NCI-H2107 treated with DMSO at 0.1 percent for 48 hours (cell line): ENCODE data around the gene RCBTB1.
"Not testable (repeated sequence)": the region's sequence is repeated elsewhere in the genome, so short reads cannot be mapped to it uniquely, and the experiment has no call there.

Experiments
- DNase-seq: peaks from one replicate; lab custom pipeline; 2025; ENCODE audit not compliant: unreplicated experiment; lab: John Stamatoyannopoulos, UW

The RCBTB1 gene

DNA sequence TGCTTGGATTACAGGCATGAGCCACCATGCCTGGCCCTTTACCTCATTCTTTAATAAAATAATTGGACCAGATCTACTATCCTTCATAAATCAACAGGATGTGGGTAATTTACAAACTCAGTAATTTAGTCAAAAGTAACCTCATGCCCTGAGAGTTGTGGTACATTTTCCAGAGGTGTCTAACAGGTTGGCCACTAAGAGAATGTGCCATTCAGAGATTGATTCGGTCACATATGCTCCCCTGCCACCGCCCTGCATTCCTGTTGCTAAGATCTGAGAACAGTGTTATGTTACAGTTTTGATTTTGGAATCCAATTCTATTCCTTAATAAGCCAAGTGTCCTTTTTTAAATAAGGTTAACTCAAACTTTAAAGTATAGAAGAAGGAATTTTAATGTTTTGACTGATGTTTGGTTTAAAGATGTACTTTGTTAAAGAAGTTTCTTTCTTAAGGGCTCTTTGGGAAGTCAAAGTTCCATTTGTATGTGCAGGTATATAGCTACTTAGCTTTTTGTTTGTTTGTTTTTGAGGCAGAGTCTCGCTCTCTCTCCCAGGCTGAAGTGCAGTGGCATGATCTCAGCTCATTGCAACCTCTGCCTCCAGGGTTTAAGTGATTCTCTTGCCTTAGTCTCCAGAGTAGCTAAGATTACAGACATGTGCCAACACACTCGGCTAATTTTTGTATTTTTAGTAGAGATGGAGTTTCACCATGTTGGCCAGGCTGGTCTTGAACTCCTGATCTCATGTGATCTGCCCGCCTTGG is 60.4 kb downstream of the RCBTB1 start:
- no peak for DNase-seq

- no peak for DNase-seq
These were observed 64.1 kb downstream of the RCBTB1 start for GRCh38 chr13:49521224-49521623.

GRCh38 chr13:49517461-49517860 is 67.9 kb downstream of the RCBTB1 start:
- no peak for DNase-seq

- DNase-seq: no peak
These were observed 68.9 kb downstream of the RCBTB1 start for GRCh38 chr13:49516467-49516866.

GRCh38 chr13:49512578-49512977 is 72.8 kb downstream of the RCBTB1 start:
- no peak for DNase-seq

GRCh38 chr13:49503951-49504350 is 81.4 kb downstream of the RCBTB1 start:
- no peak for DNase-seq

- DNase-seq: no peak
These were observed 82.4 kb downstream of the RCBTB1 start for GRCh38 chr13:49502954-49503353.

DNA sequence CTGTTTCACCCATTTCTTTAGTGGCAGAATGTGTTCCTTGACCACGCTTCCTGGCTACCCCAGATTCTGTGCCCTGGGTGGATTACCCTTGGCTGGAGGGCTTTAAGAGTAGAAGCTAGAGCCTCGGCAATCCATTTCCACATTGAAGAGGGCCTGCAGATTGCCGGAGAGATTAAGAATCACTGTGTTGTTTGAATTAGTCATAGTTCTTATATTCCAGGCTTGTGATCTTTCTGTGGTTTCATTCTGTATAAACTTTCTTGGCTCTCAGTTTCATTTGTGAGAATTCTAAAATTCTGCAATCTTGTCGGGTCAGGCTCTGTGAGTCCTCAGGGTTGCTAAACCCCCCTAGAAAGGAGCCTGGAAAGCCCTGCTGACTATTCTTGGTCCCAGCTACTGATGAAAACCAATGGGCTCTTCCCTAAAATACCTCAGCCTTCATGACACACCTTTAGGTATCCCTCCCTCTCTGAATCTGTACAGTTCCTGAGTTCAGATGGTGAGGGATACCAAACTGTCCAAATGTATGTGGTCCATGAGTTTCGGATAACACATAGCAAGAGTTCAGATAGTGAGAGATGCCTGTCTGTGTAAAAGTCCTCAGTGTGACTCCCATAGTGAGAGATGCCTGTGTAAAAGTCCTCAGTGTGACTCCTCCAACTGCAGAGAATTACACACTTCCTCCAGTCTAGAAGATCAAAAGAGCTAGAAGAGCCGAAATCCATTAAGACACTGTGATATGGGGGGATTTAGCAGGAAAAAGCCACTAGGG is 85.3 kb downstream of the RCBTB1 start:
- DNase-seq: no peak

GRCh38 chr13:49498206-49498605 is 87.2 kb downstream of the RCBTB1 start:
- DNase-seq: no peak

GRCh38 chr13:49497272-49497671 is 88.1 kb downstream of the RCBTB1 start:
- DNase-seq: no peak

DNA sequence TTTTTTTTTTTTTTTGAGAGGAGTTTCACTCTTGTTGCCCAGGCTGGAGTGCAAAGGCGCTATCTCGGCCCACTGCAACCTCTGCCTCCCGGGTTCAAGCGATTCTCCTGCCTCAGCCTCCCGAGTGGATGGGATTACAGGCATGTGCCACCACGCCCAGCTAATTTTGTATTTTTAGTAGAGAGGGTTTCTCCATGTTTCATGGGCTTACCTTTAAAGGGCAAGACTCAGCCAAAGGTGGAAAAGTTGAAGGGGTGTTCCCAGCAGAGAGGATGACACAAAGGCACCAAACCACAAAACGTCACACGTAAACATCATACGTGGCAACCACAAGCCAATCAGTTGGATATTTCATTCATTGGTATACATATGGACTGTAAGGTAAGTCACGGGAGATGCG is 88.5 kb downstream of the RCBTB1 start:
- not testable (repeated sequence) for DNase-seq

DNA sequence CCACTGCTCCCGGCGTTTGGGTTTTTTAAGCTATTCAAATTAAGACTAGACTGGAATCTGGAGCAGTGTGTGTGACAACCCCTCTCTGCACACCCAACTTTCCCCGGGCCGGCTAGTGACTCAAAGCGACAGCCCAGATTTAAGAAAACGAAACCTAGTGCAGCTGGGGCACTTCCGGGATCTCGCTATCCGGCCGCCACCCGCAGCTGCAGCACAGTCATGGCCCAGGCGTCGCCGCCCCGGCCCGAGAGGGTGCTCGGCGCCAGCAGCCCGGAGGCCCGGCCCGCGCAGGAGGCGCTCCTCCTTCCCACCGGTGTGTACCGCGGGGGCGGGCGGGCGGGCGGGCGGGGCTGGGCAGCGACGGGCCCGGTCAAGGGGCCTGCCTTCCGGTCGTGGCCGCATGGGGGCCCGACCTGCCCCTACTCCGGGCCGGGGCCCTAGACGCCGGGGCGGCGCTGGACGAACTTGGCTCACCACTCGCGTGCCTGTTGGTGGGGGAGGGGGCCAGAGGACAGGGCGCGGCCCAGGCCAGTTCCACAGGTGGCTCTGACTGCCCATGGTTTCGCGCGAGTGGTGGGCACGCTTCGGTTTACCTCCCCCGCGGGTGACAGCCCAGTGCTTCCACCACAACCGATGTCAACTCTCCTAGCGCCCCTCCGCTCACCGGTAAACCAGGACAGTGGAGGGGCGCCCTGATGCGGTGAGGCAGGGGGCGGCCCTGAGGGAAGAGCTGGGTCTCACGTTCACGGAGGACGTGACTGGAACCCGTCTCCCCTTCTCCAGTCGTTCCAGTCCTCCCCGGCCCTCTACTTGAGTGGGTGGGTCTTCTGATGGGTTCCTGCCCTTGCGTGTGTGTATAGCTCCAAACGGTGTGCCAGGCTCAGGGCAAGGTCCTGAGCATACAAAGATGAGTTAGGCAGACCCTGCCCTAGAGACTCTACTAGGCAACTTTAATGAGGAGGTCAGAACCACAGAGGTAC is 89.3 kb downstream of the RCBTB1 start, which contains the start of gene PHF11:
PHF11 (plus strand) TSS at position 171 of the 980 bp plus-strand sequence; CDS start at position 220, 49 bp downstream.
- DNase-seq: peak; percentile 11

GRCh38 chr13:49494645-49495044 is 90.7 kb downstream of the RCBTB1 start:
- no peak for DNase-seq

GRCh38 chr13:49488563-49488962 is 96.8 kb downstream of the RCBTB1 start:
- DNase-seq: no peak
